Mesenchymal stem cell (in vitro differentiated cells and primary cell): ENCODE data around the gene OTOP3. TPM values are rescaled to one million over a fixed set of nuclear protein-coding genes. Genes with fewer than 3 reads are reported as not detected.

Source experiments
- DNase-seq: peaks from one replicate; pipeline ENCODE4 v3.0.0-alpha.2; 2013
- H2AFZ ChIP-seq: one replicate; pipeline ENCODE4 v1.6.1; 2013; ENCODE audit warnings: low read depth, mild to moderate bottlenecking, control low read depth, inconsistent platforms, low read length, moderate library complexity
- H2AK5ac ChIP-seq: 2 replicates; pipeline ENCODE4 v1.6.1; 2013; ENCODE audit warnings: low read length, moderate library complexity, mild to moderate bottlenecking, inconsistent platforms; ENCODE audit not compliant: severe bottlenecking
- H2BK120ac ChIP-seq: one replicate; pipeline ENCODE4 v1.6.1; 2013; ENCODE audit warnings: low read depth, mild to moderate bottlenecking, inconsistent platforms, low read length, moderate library complexity
- H2BK12ac ChIP-seq, 2 experiments: one replicate each; pipeline ENCODE4 v1.6.1; 2013; ENCODE audit warnings: inconsistent platforms in 2 of 2, low read length in 2 of 2, mild to moderate bottlenecking in 2 of 2, moderate library complexity in 2 of 2, control low read depth in 1 of 2
- H2BK15ac ChIP-seq: one replicate; pipeline ENCODE4 v1.6.1; 2013; ENCODE audit warnings: mild to moderate bottlenecking, low read depth, inconsistent platforms; ENCODE audit not compliant: poor library complexity, severe bottlenecking
- H2BK5ac ChIP-seq: 2 replicates; pipeline ENCODE4 v1.6.1; 2013; ENCODE audit warnings: low read depth, mild to moderate bottlenecking, low read length, control low read depth, inconsistent platforms; ENCODE audit not compliant: poor library complexity, severe bottlenecking
- H3K14ac ChIP-seq, 2 experiments: one replicate each; pipeline ENCODE4 v1.6.1; 2013; ENCODE audit warnings: inconsistent platforms in 2 of 2, low read length in 2 of 2, control low read depth in 1 of 2, mild to moderate bottlenecking in 1 of 2, moderate library complexity in 1 of 2
- H3K18ac ChIP-seq, 2 experiments: one replicate each; pipeline ENCODE4 v1.6.1; 2013; ENCODE audit warnings: inconsistent platforms in 2 of 2, low read length in 2 of 2, control low read depth in 1 of 2, low read depth in 1 of 2, mild to moderate bottlenecking in 1 of 2
- H3K23ac ChIP-seq, 2 experiments: one replicate each; pipeline ENCODE4 v1.6.1; 2013; ENCODE audit warnings: inconsistent platforms in 2 of 2, low read length in 2 of 2, mild to moderate bottlenecking in 2 of 2, moderate library complexity in 2 of 2, control low read depth in 1 of 2
- H3K27ac ChIP-seq: 2 replicates; pipeline ENCODE4 v1.5.1; 2013; ENCODE audit warnings: mild to moderate bottlenecking, moderate library complexity, low read length, control low read depth, inconsistent platforms; ENCODE audit not compliant: poor library complexity, severe bottlenecking
- H3K27me3 ChIP-seq, 2 experiments: 2 replicates each; pipeline versions ENCODE4 v1.6.1 to v1.7.0; 2013; ENCODE audit warnings: low read length in 2 of 2, mild to moderate bottlenecking in 2 of 2, moderate library complexity in 2 of 2, control low read depth in 1 of 2, inconsistent platforms in 1 of 2; ENCODE audit not compliant: control insufficient read depth in 1 of 2, insufficient read depth in 1 of 2
- H3K36me3 ChIP-seq, 2 experiments: 2 replicates each; pipeline versions ENCODE4 v1.6.1 to v1.7.0; 2013; ENCODE audit warnings: low read length in 2 of 2, control low read depth in 1 of 2, inconsistent platforms in 1 of 2, low read depth in 1 of 2, mild to moderate bottlenecking in 1 of 2; ENCODE audit not compliant: insufficient read depth in 2 of 2, control insufficient read depth in 1 of 2
- H3K4ac ChIP-seq, 2 experiments: one replicate each; pipeline ENCODE4 v1.6.1; 2013; ENCODE audit warnings: inconsistent platforms in 2 of 2, low read length in 2 of 2, mild to moderate bottlenecking in 2 of 2, moderate library complexity in 2 of 2, control low read depth in 1 of 2, low read depth in 1 of 2
- H3K4me1 ChIP-seq: 2 replicates; pipeline ENCODE4 v1.6.1; 2013; ENCODE audit warnings: low read depth, low read length, control low read depth; ENCODE audit not compliant: control insufficient read depth, insufficient read depth
- H3K4me2 ChIP-seq: 2 replicates; pipeline ENCODE4 v1.6.1; 2013; ENCODE audit warnings: low read length, mild to moderate bottlenecking, inconsistent platforms; ENCODE audit not compliant: poor library complexity, severe bottlenecking
- H3K4me3 ChIP-seq, 2 experiments: 2 replicates each; pipeline versions ENCODE4 v1.5.1 to v1.7.0; 2013; ENCODE audit warnings: low read length in 2 of 2, mild to moderate bottlenecking in 2 of 2, control low read depth in 1 of 2, low read depth in 1 of 2; ENCODE audit not compliant: insufficient read depth in 1 of 2
- H3K79me1 ChIP-seq: replicated peaks from 2 replicates; pipeline ENCODE4 v1.6.1; 2013; ENCODE audit warnings: mild to moderate bottlenecking, control low read depth, low read length, inconsistent platforms; ENCODE audit not compliant: poor library complexity, severe bottlenecking
- H3K9ac ChIP-seq: 2 replicates; pipeline ENCODE4 v1.7.0; 2013; ENCODE audit warnings: mild to moderate bottlenecking, low read length, moderate library complexity
- H3K9me3 ChIP-seq: 2 replicates; pipeline ENCODE4 v1.7.0; 2013; ENCODE audit warnings: mild to moderate bottlenecking, low read length; ENCODE audit not compliant: control insufficient read depth
- H4K8ac ChIP-seq: one replicate; pipeline ENCODE4 v1.6.1; 2013; ENCODE audit warnings: inconsistent platforms, mild to moderate bottlenecking, low read length, moderate library complexity
- H4K91ac ChIP-seq: one replicate; pipeline ENCODE4 v1.6.1; 2013; ENCODE audit warnings: mild to moderate bottlenecking, low read length, inconsistent platforms
- WGBS: methylation state at CpG from one replicate; pipeline ENCODE4 v1.1.7; 2013; ENCODE audit warnings: mixed read lengths; 5-methylcytosine and 5-hydroxymethylcytosine counted together
- polyA plus RNA-seq, 2 experiments: library from polyadenylated mRNA; stranded (reverse); fragments of 200-250 nt; gene quantifications; one replicate each; pipeline ENCODE4 v1.2.3, GENCODE V29; 2013

OTOP3 gene, protein sequence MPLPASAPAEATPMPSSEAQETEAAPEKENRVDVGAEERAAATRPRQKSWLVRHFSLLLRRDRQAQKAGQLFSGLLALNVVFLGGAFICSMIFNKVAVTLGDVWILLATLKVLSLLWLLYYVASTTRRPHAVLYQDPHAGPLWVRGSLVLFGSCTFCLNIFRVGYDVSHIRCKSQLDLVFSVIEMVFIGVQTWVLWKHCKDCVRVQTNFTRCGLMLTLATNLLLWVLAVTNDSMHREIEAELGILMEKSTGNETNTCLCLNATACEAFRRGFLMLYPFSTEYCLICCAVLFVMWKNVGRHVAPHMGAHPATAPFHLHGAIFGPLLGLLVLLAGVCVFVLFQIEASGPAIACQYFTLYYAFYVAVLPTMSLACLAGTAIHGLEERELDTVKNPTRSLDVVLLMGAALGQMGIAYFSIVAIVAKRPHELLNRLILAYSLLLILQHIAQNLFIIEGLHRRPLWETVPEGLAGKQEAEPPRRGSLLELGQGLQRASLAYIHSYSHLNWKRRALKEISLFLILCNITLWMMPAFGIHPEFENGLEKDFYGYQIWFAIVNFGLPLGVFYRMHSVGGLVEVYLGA
- polyA plus RNA-seq (2013, experiment 1 of 2) = not detected
- not detected for polyA plus RNA-seq (2013, experiment 2 of 2)

DNA sequence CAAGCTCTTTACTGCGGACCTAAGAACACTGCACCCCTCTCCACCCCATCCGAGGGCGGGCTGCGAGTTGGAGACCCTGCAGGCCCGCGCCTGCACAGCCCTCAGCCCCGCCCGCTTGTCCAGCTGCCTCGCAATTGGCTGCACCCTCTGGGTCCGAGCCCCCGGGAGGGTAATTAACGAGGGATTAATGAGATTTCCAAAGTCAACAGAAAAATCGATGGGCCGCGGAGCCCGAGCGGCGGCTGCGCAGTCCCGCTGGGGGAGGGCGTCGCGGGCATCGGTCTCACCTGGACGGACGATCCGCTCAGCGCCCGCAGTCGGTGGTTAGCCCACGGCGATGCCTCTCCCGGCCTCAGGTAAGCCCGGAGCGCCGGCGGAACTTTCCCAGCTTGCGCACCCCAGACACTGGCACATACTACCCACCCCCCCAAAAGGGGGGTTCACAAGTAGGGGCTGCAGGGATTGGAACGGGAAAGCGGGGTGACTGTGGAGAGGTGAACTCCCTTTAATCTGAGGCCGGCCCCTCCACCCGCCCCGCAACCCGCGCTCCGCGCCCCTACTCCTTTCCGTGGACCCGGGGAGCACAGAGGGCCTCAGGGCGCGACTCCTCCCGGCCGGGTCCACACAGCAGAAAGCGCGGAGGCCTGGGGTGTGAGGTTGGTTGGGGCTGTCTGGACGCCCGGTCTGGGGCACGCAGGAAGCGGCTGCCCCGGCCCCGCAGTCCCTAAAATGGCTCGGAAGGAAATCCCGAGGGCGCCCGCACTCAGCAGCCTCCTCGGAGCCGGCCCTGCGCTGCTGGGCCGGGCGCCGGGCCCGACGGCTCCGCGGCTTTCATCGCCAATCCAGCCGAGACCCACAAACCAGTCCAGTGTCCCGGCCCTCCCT, at the start of gene OTOP3:
Gene OTOP3 (plus strand): TSS at position 314 of the 885 bp plus-strand sequence. CDS start 24 bp downstream, at position 338.
- no peak within 1 kb of the TSS for H2AK5ac ChIP-seq
- H4K91ac ChIP-seq = no peak within 1 kb of the TSS
- no peak within 1 kb of the TSS for H3K27ac ChIP-seq
- no peak within 1 kb of the TSS for H4K8ac ChIP-seq
- peak within 1 kb of the TSS in 1 of 2 experiments; percentile 70 for H3K23ac ChIP-seq
- H3K4ac ChIP-seq = no peak within 1 kb of the TSS
- H2AFZ ChIP-seq = no peak within 1 kb of the TSS
- H3K4me2 ChIP-seq = no peak within 1 kb of the TSS
- no peak within 1 kb of the TSS for H2BK15ac ChIP-seq
- WGBS = 10% methylated on average over 73 of the region's 78 CpGs
- DNase-seq = no peak
- peaks cover 86 to 94% of the 10 kb centered on the region in 2 experiments for H3K27me3 ChIP-seq
- no peaks in the 10 kb centered on the region for H3K79me1 ChIP-seq
- no peak within 1 kb of the TSS for H2BK120ac ChIP-seq
- no peaks in the 10 kb centered on the region for H3K9me3 ChIP-seq
- H3K18ac ChIP-seq = no peak within 1 kb of the TSS
- no peaks in the 10 kb centered on the region for H3K36me3 ChIP-seq
- no peak within 1 kb of the TSS for H2BK12ac ChIP-seq
- peaks cover 6% of the 10 kb centered on the region for H3K4me1 ChIP-seq
- H3K4me3 ChIP-seq = no peak within 1 kb of the TSS
- H3K9ac ChIP-seq = no peak within 1 kb of the TSS
- H3K14ac ChIP-seq = no peak within 1 kb of the TSS
- H2BK5ac ChIP-seq = no peak within 1 kb of the TSS

DNA sequence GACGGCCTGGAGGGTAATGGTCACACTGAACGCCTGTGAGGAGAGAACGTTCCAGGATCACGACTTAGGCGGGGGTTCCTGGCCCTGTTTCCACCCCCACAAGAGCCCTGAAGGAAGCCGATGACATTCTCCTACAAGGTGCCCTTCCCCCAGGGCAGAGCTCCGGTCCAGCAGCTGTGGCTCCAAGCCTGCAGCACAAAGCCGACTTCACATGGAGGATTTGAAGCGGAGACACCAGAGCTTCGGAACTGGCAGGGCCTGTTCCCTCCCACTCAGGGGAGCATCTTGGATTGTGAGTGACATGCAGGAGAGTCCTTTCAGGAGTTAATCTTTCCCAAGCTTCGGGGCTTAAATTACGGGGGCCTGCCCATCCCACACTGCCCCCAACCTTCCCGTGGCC, 47.2 kb upstream of the OTOP3 start:
- H3K14ac ChIP-seq = no peak overlapping the region
- H2BK5ac ChIP-seq = no peak overlapping the region
- no peak overlapping the region for H3K18ac ChIP-seq
- peak overlapping the region in 1 of 2 experiments; percentile 2 for H3K4me3 ChIP-seq
- H3K79me1 ChIP-seq = no peaks in the 10 kb centered on the region
- H3K4ac ChIP-seq = no peak overlapping the region
- H3K36me3 ChIP-seq = no peaks in the 10 kb centered on the region
- H4K8ac ChIP-seq = no peak overlapping the region
- 82% methylated on average over 13 of the region's 13 CpGs for WGBS
- peaks cover 10% of the 10 kb centered on the region for H3K4me1 ChIP-seq
- no peak overlapping the region for H2BK120ac ChIP-seq
- no peak overlapping the region for H2BK15ac ChIP-seq
- H2BK12ac ChIP-seq = no peak overlapping the region
- H2AFZ ChIP-seq = no peak overlapping the region
- H3K9ac ChIP-seq = no peak overlapping the region
- DNase-seq = no peak
- H3K9me3 ChIP-seq = no peaks in the 10 kb centered on the region
- H3K27ac ChIP-seq = no peak overlapping the region
- no peak overlapping the region for H4K91ac ChIP-seq
- peaks cover 50 to 79% of the 10 kb centered on the region in 2 experiments for H3K27me3 ChIP-seq
- no peak overlapping the region for H3K23ac ChIP-seq
- no peak overlapping the region for H2AK5ac ChIP-seq
- no peak overlapping the region for H3K4me2 ChIP-seq

DNA sequence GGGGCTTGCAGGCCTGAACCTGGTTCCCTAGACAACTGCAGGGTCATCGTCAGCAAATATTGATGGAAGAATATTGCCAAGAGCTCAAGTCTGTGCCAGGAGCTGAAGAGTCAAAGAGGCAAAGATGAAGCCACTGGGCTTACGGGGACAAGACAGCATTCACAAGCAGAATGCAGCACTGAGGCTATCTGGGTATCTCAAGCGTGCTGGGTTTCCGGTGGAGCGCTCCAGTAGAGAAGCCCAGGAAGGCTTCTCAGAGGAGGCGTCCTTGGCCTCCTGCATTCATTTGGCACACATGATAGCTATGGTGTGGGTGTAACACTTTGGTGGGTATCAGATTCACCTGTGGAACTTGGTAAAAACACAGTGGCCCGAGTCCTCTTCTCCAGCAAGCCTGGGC, 45.1 kb upstream of the OTOP3 start:
- no peak for DNase-seq
- Histone ChIP-seq H4K91ac (no peak overlapping the region), H3K27me3 (peaks cover 67 to 83% of the 10 kb centered on the region in 2 experiments), H2AK5ac (no peak overlapping the region), H3K27ac (no peak overlapping the region), H2BK15ac (no peak overlapping the region), H3K4me2 (no peak overlapping the region), H2BK12ac (no peak overlapping the region), H3K79me1 (no peaks in the 10 kb centered on the region), H3K9me3 (no peaks in the 10 kb centered on the region), H2BK120ac (no peak overlapping the region), H3K14ac (no peak overlapping the region), H3K4me1 (peaks cover 15% of the 10 kb centered on the region), H2AFZ (no peak overlapping the region), H3K4me3 (no peak overlapping the region), H4K8ac (no peak overlapping the region), H2BK5ac (no peak overlapping the region), H3K18ac (no peak overlapping the region), H3K9ac (no peak overlapping the region), H3K4ac (no peak overlapping the region), H3K36me3 (no peaks in the 10 kb centered on the region), H3K23ac (no peak overlapping the region)
- 93% methylated on average over 7 of the region's 7 CpGs for WGBS
